Cardiac muscle cell (in vitro differentiated cells and primary cell): ENCODE results near the gene OLFM2. TPM values are rescaled to one million over a fixed set of nuclear protein-coding genes. Genes with fewer than 3 reads are reported as not detected.

Source experiments
- DNase-seq, 2 donors: peaks; one replicate each; pipeline versions ENCODE4 v3.0.0 to v3.0.0-alpha.2; 2010 to 2017; ENCODE audit warnings: low read depth in 1 of 2, low spot score in 1 of 2
- H3K27ac ChIP-seq: fragments of 200-600 bp; sonication (generic); 2 replicates; pipeline ENCODE4 v1.5.1; 2016
- H3K27me3 ChIP-seq: fragments of 200-600 bp; sonication (generic); 2 replicates; pipeline ENCODE4 v1.6.0; 2016; ENCODE audit warnings: control low read depth
- H3K36me3 ChIP-seq: fragments of 200-600 bp; sonication (generic); 2 replicates; pipeline ENCODE4 v1.5.1; 2016; ENCODE audit warnings: control low read depth
- H3K4me1 ChIP-seq: fragments of 200-600 bp; sonication (generic); 2 replicates; pipeline ENCODE4 v1.8.1; 2017; ENCODE audit warnings: low read depth, mild to moderate bottlenecking, mixed run types
- H3K4me3 ChIP-seq: fragments of 200-600 bp; sonication (generic); 2 replicates; pipeline ENCODE4 v1.5.1; 2016; ENCODE audit warnings: mild to moderate bottlenecking
- H3K9me3 ChIP-seq: fragments of 200-600 bp; sonication (generic); 2 replicates; pipeline ENCODE4 v1.5.1; 2017; ENCODE audit warnings: low read depth, mild to moderate bottlenecking, control low read depth
- CTCF ChIP-seq: IDR thresholded peaks from 2 replicates; pipeline ENCODE4 v1.5.1; 2012; ENCODE audit warnings: low read depth, mild to moderate bottlenecking, low read length
- polyA plus RNA-seq: library from polyadenylated mRNA; unstranded; fragments of >200 nt; fragmentation: Nextera tagmentation; extraction: Ambion mirVana; gene quantifications from 2 replicates; pipeline ENCODE4 v1.2.1, GENCODE V29; 2016
- total RNA-seq: library from RNA; depleted of rRNA; stranded (reverse); fragments of >200 nt; gene quantifications from 2 replicates; pipeline ENCODE4 v1.2.3, GENCODE V29; 2016

Gene OLFM2
- total and polyA plus RNA-seq, 2 experiments from 2014 or later, result 27.1 to 55.1 TPM

DNA sequence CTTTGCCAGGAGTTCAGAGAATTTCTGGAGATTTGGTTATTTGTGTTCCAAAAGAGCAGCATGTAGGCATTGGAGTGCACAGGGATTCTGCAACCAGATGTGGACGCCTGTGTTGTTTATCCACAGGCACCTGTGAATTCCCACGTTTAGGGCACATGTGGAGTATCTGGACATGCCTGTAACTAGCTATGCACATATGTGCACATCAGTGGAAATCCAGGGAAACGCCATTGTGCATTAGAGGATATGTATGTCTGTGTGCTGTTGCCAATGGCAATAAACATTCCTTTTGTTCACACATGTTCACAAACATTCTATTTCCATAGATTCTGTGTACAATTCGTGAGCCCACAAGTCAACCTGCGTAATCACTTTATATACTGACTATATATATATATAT lies 34.7 kb downstream of the OLFM2 start:
- Histone ChIP-seq H3K36me3 (no peaks in the 10 kb centered on the region), H3K9me3 (no peaks in the 10 kb centered on the region), H3K27ac (no peak overlapping the region), H3K27me3 (no peaks in the 10 kb centered on the region), H3K4me1 (no peaks in the 10 kb centered on the region), H3K4me3 (no peak overlapping the region)
- TF ChIP-seq CTCF, result no peak
- no peak for DNase-seq

DNA sequence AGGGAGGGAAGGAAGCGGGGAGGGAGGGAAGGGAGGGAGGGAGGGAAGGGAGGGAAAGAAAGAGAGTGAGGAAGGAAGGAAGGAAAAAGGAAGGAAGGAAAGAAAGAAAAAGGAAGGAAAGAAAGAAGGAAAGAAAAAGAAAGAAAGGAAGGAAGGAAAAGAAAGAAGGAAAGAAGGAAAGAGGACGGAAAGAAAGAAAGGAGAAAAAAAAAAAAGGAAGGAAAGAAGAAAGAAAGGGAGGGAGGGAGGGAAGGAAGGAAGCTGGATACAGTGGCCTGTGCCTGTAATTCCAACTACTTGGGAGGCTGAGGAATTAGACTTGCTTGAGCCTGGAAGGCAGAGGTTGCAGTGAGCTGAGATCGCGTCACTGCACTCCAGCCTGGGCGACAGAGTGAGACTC lies 35.3 kb downstream of the OLFM2 start:
- no peak overlapping the region for H3K27ac ChIP-seq
- no peaks in the 10 kb centered on the region for H3K9me3 ChIP-seq
- no peaks in the 10 kb centered on the region for H3K27me3 ChIP-seq
- no peaks in the 10 kb centered on the region for H3K36me3 ChIP-seq
- no peak for DNase-seq
- H3K4me3 ChIP-seq, result no peak overlapping the region
- H3K4me1 ChIP-seq, result no peaks in the 10 kb centered on the region
- TF ChIP-seq CTCF, result no peak

DNA sequence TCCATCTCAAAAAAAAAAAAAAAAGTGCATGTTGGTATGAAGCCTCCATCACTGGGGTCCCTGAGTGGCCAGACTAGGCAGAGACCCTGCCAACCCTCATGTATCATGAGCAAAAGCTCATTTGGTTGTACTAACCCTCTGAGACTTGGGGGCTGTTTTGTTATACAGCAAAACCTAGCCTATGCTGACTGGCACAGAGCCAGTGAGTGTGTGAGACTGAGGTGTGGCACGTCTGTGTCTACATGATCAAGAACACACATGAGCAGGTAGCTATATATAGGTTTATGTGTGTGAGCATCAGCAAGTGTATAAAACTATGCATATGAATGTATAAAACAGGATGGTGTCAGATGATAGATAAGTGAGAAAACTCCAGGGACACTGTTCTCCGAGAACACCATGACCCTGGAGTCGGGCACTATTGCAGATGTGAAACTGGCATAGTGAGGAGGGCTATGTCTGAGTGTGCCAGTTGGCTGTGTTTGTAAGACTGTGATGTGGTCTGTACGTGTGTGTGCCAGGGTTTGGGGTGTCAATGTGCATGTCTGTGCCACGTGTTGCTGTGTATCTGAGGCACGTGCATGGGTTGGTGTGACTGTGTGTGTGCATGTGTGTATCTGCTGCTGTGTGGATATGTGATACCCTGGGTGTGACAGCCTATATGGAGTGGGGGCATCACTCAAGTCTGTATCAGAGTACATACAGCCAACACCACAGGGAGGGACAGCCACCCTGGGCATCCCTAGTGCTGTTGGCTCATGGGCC lies 44.5 kb downstream of the OLFM2 start:
- no peaks in the 10 kb centered on the region for H3K4me1 ChIP-seq
- TF ChIP-seq CTCF, result no peak
- no peaks in the 10 kb centered on the region for H3K9me3 ChIP-seq
- H3K27me3 ChIP-seq, result no peaks in the 10 kb centered on the region
- no peak overlapping the region for H3K4me3 ChIP-seq
- no peak overlapping the region for H3K27ac ChIP-seq
- H3K36me3 ChIP-seq, result no peaks in the 10 kb centered on the region
- no peak for DNase-seq

DNA sequence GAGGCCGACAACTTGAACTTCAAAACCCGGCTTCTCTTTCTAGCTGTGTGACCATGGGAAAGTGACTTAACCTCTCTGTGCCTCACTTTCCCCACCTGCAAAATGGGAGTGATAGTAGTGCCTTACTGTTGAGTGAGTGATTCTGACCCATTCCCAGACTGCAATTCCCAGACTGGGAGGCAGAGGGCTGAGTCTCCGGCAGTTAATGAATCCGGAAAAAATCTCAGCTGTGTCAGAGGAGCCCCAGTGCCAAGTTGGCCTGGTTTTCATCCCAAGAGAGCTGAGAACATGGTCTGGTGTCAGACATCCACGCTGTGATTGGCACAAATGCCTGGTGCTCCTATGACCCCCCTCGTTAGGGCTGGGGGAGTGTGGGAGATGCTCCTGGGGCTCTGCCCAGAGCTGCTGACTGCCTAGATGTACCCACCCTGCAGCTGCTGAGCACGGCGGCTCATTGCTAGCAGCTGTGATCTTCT lies 51.2 kb downstream of the OLFM2 start:
- H3K9me3 ChIP-seq, result no peaks in the 10 kb centered on the region
- DNase-seq, result peak in 1 of 2 donors; percentile 74
- TF ChIP-seq CTCF, result peak; percentile 64
- H3K4me3 ChIP-seq, result no peak overlapping the region
- no peaks in the 10 kb centered on the region for H3K4me1 ChIP-seq
- H3K36me3 ChIP-seq, result no peaks in the 10 kb centered on the region
- no peak overlapping the region for H3K27ac ChIP-seq
- H3K27me3 ChIP-seq, result no peaks in the 10 kb centered on the region

GRCh38 chr19:9883764-9884163 lies 52.6 kb downstream of the OLFM2 start:
- no peak for DNase-seq
- Histone ChIP-seq H3K9me3 (no peaks in the 10 kb centered on the region), H3K27ac (no peak overlapping the region), H3K27me3 (no peaks in the 10 kb centered on the region), H3K4me1 (no peaks in the 10 kb centered on the region), H3K4me3 (no peak overlapping the region), H3K36me3 (no peaks in the 10 kb centered on the region)
- TF ChIP-seq CTCF, result no peak
